SK-N-SH treated with all-trans-retinoic acid at 6 μM for 48 hours (cell line): Measurements from ENCODE around the gene CASP7.

Experiments used
- ATAC-seq: fragments of 200-7000 bp; cut with Tn5 transposase; 3 replicates; pipeline ENCODE4 v1.9.1; 2020; ENCODE audit warnings: mild to moderate bottlenecking, moderate library complexity
- ARNTL ChIP-seq: fragments of 450-650 bp; formaldehyde crosslinking; IDR thresholded peaks from 2 replicates; pipeline ENCODE4 v1.5.0; 2020; ENCODE audit warnings: low read depth, mild to moderate bottlenecking, moderate library complexity, borderline replicate concordance
- BACH2 ChIP-seq: fragments of 250-450 bp; sonication (Bioruptor Pico); IDR thresholded peaks from 2 replicates; pipeline ENCODE4 v1.9.0; 2021; ENCODE audit warnings: mild to moderate bottlenecking, borderline replicate concordance
- CSDC2 ChIP-seq: fragments of 250-450 bp; sonication (Bioruptor Pico); IDR thresholded peaks from 2 replicates; pipeline ENCODE4 v1.5.0; 2020; ENCODE audit warnings: mild to moderate bottlenecking, moderate library complexity
- ESRRG ChIP-seq: fragments of 250-450 bp; sonication (Bioruptor Pico); IDR thresholded peaks from 2 replicates; pipeline ENCODE4 v1.6.1; 2021; ENCODE audit warnings: mild to moderate bottlenecking
- GLIS3 ChIP-seq: fragments of 250-450 bp; sonication (Bioruptor Pico); IDR thresholded peaks from 2 replicates; pipeline ENCODE4 v1.5.0; 2020; ENCODE audit warnings: mild to moderate bottlenecking, moderate library complexity
- OSR1 ChIP-seq: fragments of 250-450 bp; sonication (Bioruptor Pico); IDR thresholded peaks from 2 replicates; pipeline ENCODE4 v1.8.0; 2022; ENCODE audit warnings: moderate library complexity, mild to moderate bottlenecking, inconsistent platforms
- RARB ChIP-seq: fragments of 250-450 bp; sonication (Bioruptor Pico); IDR thresholded peaks from 2 replicates; pipeline ENCODE4 v1.8.0; 2021; ENCODE audit warnings: mild to moderate bottlenecking, moderate library complexity
- TCF4 ChIP-seq: fragments of 250-450 bp; sonication (Bioruptor Pico); IDR thresholded peaks from 2 replicates; pipeline ENCODE4 v1.8.0; 2021; ENCODE audit warnings: mild to moderate bottlenecking, moderate library complexity, borderline replicate concordance
- TOX ChIP-seq: fragments of 250-450 bp; sonication (Bioruptor Pico); IDR thresholded peaks from 2 replicates; pipeline ENCODE4 v1.8.0; 2021; ENCODE audit warnings: mild to moderate bottlenecking, moderate library complexity, borderline replicate concordance
- ZFP3 ChIP-seq: fragments of 250-450 bp; sonication (Bioruptor Pico); IDR thresholded peaks from 2 replicates; pipeline ENCODE4 v1.5.0; 2020; ENCODE audit warnings: mild to moderate bottlenecking, moderate library complexity
- ZFP30 ChIP-seq: fragments of 450-650 bp; formaldehyde crosslinking; IDR thresholded peaks from 2 replicates; pipeline ENCODE4 v1.5.0; 2022; ENCODE audit warnings: mild to moderate bottlenecking, moderate library complexity
- ZNF565 ChIP-seq: fragments of 450-650 bp; formaldehyde crosslinking; conservative IDR thresholded peaks from 2 replicates; pipeline ENCODE4 v1.5.0; 2020; ENCODE audit warnings: low read depth, mild to moderate bottlenecking, moderate library complexity
- ZNF70 ChIP-seq: fragments of 450-650 bp; formaldehyde crosslinking; IDR thresholded peaks from 2 replicates; pipeline ENCODE4 v1.5.0; 2020; ENCODE audit warnings: mild to moderate bottlenecking, moderate library complexity
- ZNF8 ChIP-seq: fragments of 450-650 bp; formaldehyde crosslinking; IDR thresholded peaks from 2 replicates; pipeline ENCODE4 v1.5.0; 2020; ENCODE audit warnings: mild to moderate bottlenecking, moderate library complexity
- TF ChIP-seq, protein P1 (sequence below): fragments of 250-450 bp; sonication (Bioruptor Pico); IDR thresholded peaks from 2 replicates; pipeline ENCODE4 v1.5.1; 2021; ENCODE audit warnings: mild to moderate bottlenecking, moderate library complexity
- TF ChIP-seq, protein P2 (sequence below): fragments of 250-450 bp; sonication (Bioruptor Pico); IDR thresholded peaks from 2 replicates; pipeline ENCODE4 v1.8.0; 2020; ENCODE audit warnings: mild to moderate bottlenecking, moderate library complexity, borderline replicate concordance
- TF ChIP-seq, protein P3 (sequence below): fragments of 250-450 bp; sonication (Bioruptor Pico); IDR thresholded peaks from 2 replicates; pipeline ENCODE4 v1.5.0; 2020; ENCODE audit warnings: mild to moderate bottlenecking, moderate library complexity
- TF ChIP-seq, protein P4 (sequence below): fragments of 250-450 bp; sonication (Bioruptor Pico); IDR thresholded peaks from 2 replicates; pipeline ENCODE4 v1.8.0; 2021; ENCODE audit warnings: low read depth, mild to moderate bottlenecking, moderate library complexity, borderline replicate concordance

Gene CASP7

GRCh38 chr10:113756940-113757543 lies 77.3 kb downstream of the CASP7 start:
- TF ChIP-seq CSDC2 (CRISPR knock-in tag) (no peak), GLIS3 (CRISPR knock-in tag) (no peak), TCF4 (CRISPR knock-in tag) (no peak), ESRRG (CRISPR knock-in tag) (no peak), ZFP30 (CRISPR knock-in tag) (no peak), BACH2 (no peak)
- no peak for ATAC-seq

DNA sequence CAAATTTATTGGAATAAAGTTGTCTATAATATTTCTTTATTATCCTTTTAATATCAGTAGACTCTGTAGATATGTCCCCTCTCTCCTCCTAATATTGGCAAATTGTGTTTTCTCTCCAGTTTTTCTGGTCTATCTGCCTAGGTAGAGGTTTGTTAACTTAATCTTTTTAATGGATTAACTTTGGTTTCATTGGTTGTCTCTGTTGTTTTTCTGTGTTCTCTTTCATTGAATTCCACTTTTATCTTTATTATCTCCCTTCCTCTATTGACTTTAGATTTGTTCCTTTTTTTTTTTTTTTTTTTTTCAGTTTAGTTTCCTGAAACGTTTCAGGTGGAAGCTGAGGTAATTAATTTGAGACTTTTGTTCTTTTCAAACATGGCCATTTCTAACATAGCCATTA lies 82.4 kb downstream of the CASP7 start:
- TF ChIP-seq ZFP30 (CRISPR knock-in tag), result no peak
- TF ChIP-seq ZNF8 (CRISPR knock-in tag), result no peak
- TF ChIP-seq, protein P1, sequence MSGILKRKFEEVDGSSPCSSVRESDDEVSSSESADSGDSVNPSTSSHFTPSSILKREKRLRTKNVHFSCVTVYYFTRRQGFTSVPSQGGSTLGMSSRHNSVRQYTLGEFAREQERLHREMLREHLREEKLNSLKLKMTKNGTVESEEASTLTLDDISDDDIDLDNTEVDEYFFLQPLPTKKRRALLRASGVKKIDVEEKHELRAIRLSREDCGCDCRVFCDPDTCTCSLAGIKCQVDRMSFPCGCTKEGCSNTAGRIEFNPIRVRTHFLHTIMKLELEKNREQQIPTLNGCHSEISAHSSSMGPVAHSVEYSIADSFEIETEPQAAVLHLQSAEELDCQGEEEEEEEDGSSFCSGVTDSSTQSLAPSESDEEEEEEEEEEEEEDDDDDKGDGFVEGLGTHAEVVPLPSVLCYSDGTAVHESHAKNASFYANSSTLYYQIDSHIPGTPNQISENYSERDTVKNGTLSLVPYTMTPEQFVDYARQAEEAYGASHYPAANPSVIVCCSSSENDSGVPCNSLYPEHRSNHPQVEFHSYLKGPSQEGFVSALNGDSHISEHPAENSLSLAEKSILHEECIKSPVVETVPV (CRISPR knock-in tag), result no peak
- TF ChIP-seq BACH2, result no peak
- no peak for TF ChIP-seq ZFP3 (CRISPR knock-in tag)
- TF ChIP-seq ZNF565 (CRISPR knock-in tag), result no peak
- TF ChIP-seq ARNTL (CRISPR knock-in tag), result no peak
- TF ChIP-seq, protein P2, sequence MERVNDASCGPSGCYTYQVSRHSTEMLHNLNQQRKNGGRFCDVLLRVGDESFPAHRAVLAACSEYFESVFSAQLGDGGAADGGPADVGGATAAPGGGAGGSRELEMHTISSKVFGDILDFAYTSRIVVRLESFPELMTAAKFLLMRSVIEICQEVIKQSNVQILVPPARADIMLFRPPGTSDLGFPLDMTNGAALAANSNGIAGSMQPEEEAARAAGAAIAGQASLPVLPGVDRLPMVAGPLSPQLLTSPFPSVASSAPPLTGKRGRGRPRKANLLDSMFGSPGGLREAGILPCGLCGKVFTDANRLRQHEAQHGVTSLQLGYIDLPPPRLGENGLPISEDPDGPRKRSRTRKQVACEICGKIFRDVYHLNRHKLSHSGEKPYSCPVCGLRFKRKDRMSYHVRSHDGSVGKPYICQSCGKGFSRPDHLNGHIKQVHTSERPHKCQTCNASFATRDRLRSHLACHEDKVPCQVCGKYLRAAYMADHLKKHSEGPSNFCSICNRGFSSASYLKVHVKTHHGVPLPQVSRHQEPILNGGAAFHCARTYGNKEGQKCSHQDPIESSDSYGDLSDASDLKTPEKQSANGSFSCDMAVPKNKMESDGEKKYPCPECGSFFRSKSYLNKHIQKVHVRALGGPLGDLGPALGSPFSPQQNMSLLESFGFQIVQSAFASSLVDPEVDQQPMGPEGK (CRISPR knock-in tag), result no peak
- TF ChIP-seq, protein P3, sequence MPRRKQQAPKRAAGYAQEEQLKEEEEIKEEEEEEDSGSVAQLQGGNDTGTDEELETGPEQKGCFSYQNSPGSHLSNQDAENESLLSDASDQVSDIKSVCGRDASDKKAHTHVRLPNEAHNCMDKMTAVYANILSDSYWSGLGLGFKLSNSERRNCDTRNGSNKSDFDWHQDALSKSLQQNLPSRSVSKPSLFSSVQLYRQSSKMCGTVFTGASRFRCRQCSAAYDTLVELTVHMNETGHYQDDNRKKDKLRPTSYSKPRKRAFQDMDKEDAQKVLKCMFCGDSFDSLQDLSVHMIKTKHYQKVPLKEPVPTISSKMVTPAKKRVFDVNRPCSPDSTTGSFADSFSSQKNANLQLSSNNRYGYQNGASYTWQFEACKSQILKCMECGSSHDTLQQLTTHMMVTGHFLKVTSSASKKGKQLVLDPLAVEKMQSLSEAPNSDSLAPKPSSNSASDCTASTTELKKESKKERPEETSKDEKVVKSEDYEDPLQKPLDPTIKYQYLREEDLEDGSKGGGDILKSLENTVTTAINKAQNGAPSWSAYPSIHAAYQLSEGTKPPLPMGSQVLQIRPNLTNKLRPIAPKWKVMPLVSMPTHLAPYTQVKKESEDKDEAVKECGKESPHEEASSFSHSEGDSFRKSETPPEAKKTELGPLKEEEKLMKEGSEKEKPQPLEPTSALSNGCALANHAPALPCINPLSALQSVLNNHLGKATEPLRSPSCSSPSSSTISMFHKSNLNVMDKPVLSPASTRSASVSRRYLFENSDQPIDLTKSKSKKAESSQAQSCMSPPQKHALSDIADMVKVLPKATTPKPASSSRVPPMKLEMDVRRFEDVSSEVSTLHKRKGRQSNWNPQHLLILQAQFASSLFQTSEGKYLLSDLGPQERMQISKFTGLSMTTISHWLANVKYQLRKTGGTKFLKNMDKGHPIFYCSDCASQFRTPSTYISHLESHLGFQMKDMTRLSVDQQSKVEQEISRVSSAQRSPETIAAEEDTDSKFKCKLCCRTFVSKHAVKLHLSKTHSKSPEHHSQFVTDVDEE (CRISPR knock-in tag), result no peak
- ATAC-seq, result no peak

DNA sequence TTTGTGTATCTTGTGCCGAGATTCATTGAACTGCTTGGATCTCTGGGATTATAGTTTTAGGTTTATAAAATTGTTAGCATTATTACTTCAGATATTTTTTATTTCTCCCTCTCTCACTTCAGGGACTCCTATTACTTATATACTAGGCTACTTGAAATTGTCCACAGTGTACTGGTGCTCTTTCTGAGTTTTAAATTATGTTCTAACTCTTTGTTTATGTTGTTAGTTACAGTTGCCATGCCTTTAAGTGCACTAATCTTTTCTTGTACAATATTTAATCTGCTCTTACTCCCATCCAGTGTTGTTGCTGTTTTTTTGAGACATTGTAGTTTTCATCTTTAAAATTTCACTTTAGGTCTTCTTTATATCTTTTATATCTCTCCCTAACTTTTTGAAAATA lies 84.9 kb downstream of the CASP7 start:
- ATAC-seq, result no peak
- TF ChIP-seq GLIS3 (CRISPR knock-in tag), result no peak
- no peak for TF ChIP-seq RARB (CRISPR knock-in tag)
- no peak for TF ChIP-seq ESRRG (CRISPR knock-in tag)
- TF ChIP-seq, protein P1 (CRISPR knock-in tag), result no peak
- TF ChIP-seq ZNF8 (CRISPR knock-in tag), result no peak
- no peak for TF ChIP-seq ZNF70
- no peak for TF ChIP-seq ZFP3 (CRISPR knock-in tag)
- TF ChIP-seq OSR1 (CRISPR knock-in tag), result no peak
- no peak for TF ChIP-seq ZFP30 (CRISPR knock-in tag)
- no peak for TF ChIP-seq TCF4 (CRISPR knock-in tag)
- TF ChIP-seq, protein P3 (CRISPR knock-in tag), result no peak
- TF ChIP-seq TOX (CRISPR knock-in tag), result no peak
- TF ChIP-seq, protein P4, sequence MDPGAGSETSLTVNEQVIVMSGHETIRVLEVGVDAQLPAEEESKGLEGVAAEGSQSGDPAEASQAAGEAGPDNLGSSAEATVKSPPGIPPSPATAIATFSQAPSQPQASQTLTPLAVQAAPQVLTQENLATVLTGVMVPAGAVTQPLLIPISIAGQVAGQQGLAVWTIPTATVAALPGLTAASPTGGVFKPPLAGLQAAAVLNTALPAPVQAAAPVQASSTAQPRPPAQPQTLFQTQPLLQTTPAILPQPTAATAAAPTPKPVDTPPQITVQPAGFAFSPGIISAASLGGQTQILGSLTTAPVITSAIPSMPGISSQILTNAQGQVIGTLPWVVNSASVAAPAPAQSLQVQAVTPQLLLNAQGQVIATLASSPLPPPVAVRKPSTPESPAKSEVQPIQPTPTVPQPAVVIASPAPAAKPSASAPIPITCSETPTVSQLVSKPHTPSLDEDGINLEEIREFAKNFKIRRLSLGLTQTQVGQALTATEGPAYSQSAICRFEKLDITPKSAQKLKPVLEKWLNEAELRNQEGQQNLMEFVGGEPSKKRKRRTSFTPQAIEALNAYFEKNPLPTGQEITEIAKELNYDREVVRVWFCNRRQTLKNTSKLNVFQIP (CRISPR knock-in tag), result no peak
